ENCODE results near the gene EXOC2. TPM values are rescaled to one million over a fixed set of nuclear protein-coding genes. Genes with fewer than 3 reads are reported as not detected.

The EXOC2 gene
- total RNA-seq, 3 donors from 2014 or later (not counting 1 experiment from before 2014, with no cell fraction given) = 22.1 to 30.8 (median 26.5) TPM

DNA sequence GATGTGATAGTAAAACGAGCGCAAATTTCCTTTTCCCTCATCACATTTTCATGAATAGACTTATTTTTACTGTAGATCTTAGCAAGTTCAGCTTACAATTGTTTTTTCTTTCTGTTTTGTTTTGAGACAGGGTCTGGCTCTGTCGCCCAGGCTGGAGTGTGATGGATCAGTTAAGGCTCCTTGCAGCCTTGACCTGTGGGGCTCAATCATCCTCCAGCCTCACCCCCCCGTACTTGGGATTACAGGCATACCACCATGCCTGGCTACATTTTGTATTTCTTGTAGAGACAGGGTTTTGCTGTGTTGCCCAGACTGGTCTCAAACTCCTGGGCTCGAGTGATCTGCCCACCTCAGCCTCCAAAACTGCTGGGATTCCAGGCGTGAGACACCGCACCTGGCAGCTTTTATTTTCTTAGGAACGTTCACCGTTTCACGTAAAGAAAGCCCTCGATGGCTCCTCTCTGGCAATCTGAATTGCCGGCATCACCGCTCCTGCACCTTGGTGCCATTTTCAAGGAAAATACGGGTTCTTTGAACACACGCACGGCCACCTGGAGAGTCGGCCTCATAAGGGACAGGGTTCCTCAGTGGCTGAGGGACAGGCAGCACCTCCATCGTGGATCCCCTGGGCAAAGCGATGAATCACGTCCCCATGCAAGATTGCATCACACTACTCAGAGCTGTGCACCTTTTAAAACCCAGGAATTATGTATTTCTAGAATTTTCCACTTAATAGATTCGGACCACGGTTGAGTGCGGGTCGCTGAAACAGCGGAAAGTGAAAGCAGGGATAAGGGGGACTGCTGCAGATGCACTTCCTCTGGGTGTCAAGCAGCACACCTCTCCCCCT is 222.7 kb downstream of the EXOC2 start:
- Mint-ChIP-seq H3K36me3 (no peaks in the 10 kb centered on the region), H3K27me3 (ENCODE audit: low read depth in 2 of 2) (peaks cover 8 to 15% of the 10 kb centered on the region in 2 donors), H3K9me3 (no peaks in the 10 kb centered on the region), H3K4me1 (peaks cover 25 to 26% of the 10 kb centered on the region in 2 donors), H3K27ac (no peak overlapping the region), H3K4me3 (no peak overlapping the region)
- WGBS (ENCODE audit: insufficient coverage) = 87% methylated on average over 23 of the region's 25 CpGs
- Histone ChIP-seq H3K4me3 (ENCODE audit: low read length) (no peak overlapping the region), H3K9me3 (ENCODE audit: control insufficient read depth, insufficient read depth, low read length) (no peaks in the 10 kb centered on the region), H3K4me1 (ENCODE audit: control insufficient read depth, insufficient read depth, low read length) (peaks cover 21% of the 10 kb centered on the region), H3K27ac (ENCODE audit: low read length) (no peak overlapping the region), H3K27me3 (ENCODE audit: control insufficient read depth, insufficient read depth, low read length) (peaks cover 2% of the 10 kb centered on the region), H3K36me3 (ENCODE audit: control insufficient read depth, insufficient read depth, low read length) (no peaks in the 10 kb centered on the region)
- intact Hi-C loops (cut with micrococcal nuclease) = loop anchor here (10.0 kb wide), 1 partner anchor 45 kb away; no protein-coding TSS in a partner anchor
- DNase-seq (no peak), ATAC-seq (no peak)
- TF ChIP-seq CTCF (IDR thresholded peaks at IDR 0.05) = no peak

GRCh38 chr6:467671-468082 is 225.3 kb downstream of the EXOC2 start:
- H3K4me1 ChIP-seq (ENCODE audit: control insufficient read depth, insufficient read depth, low read length) = no peaks in the 10 kb centered on the region
- intact Hi-C loops (cut with micrococcal nuclease) = no loop called here
- H3K9me3 ChIP-seq (ENCODE audit: control insufficient read depth, insufficient read depth, low read length) = no peaks in the 10 kb centered on the region
- no peaks in the 10 kb centered on the region for H3K36me3 Mint-ChIP-seq
- no peaks in the 10 kb centered on the region for H3K36me3 ChIP-seq (ENCODE audit: control insufficient read depth, insufficient read depth, low read length)
- H3K4me1 Mint-ChIP-seq = no peaks in the 10 kb centered on the region
- DNase-seq = no peak
- H3K4me3 Mint-ChIP-seq = no peak overlapping the region
- H3K27me3 ChIP-seq (ENCODE audit: control insufficient read depth, insufficient read depth, low read length) = peaks cover 2% of the 10 kb centered on the region
- 87% methylated on average over 15 of the region's 15 CpGs for WGBS (ENCODE audit: insufficient coverage)
- no peak for TF ChIP-seq CTCF (IDR thresholded peaks at IDR 0.05)
- ATAC-seq = no peak
- H3K4me3 ChIP-seq (ENCODE audit: low read length) = no peak overlapping the region
- no peak overlapping the region for H3K27ac ChIP-seq (ENCODE audit: low read length)
- no peaks in the 10 kb centered on the region for H3K9me3 Mint-ChIP-seq
- H3K27ac Mint-ChIP-seq = no peak overlapping the region
- H3K27me3 Mint-ChIP-seq (ENCODE audit: low read depth in 2 of 2) = peaks cover 22 to 30% of the 10 kb centered on the region in 2 donors

- no peak overlapping the region for H3K4me3 Mint-ChIP-seq
- H3K27me3 Mint-ChIP-seq (ENCODE audit: low read depth in 2 of 2) = peaks cover 25 to 30% of the 10 kb centered on the region in 2 donors
- H3K9me3 ChIP-seq (ENCODE audit: control insufficient read depth, insufficient read depth, low read length) = no peaks in the 10 kb centered on the region
- no peaks in the 10 kb centered on the region for H3K36me3 ChIP-seq (ENCODE audit: control insufficient read depth, insufficient read depth, low read length)
- ATAC-seq (no peak), DNase-seq (no peak)
- intact Hi-C loops (cut with micrococcal nuclease) = no loop called here
- no peaks in the 10 kb centered on the region for H3K4me1 ChIP-seq (ENCODE audit: control insufficient read depth, insufficient read depth, low read length)
- no peaks in the 10 kb centered on the region for H3K9me3 Mint-ChIP-seq
- H3K27me3 ChIP-seq (ENCODE audit: control insufficient read depth, insufficient read depth, low read length) = peaks cover 2% of the 10 kb centered on the region
- TF ChIP-seq CTCF (IDR thresholded peaks at IDR 0.05) = no peak
- no peak overlapping the region for H3K27ac Mint-ChIP-seq
- H3K4me1 Mint-ChIP-seq = no peaks in the 10 kb centered on the region
- no peak overlapping the region for H3K4me3 ChIP-seq (ENCODE audit: low read length)
- 95% methylated on average over 11 of the region's 11 CpGs for WGBS (ENCODE audit: insufficient coverage)
- no peaks in the 10 kb centered on the region for H3K36me3 Mint-ChIP-seq
- H3K27ac ChIP-seq (ENCODE audit: low read length) = no peak overlapping the region
Observed at GRCh38 chr6:467111-467510, 225.8 kb downstream of the EXOC2 start.

Data from natural killer cell (primary cell).